ENCODE results near the gene MOV10L1.
"Not testable (repeated sequence)": the region's sequence is repeated elsewhere in the genome, so short reads cannot be mapped to it uniquely, and the experiment has no call there.

The MOV10L1 gene

GRCh38 chr22:50199251-50199721 lies 109.5 kb downstream of the MOV10L1 start:
- peaks cover 42% of the 10 kb centered on the region for H3K36me3 ChIP-seq (ENCODE audit: control insufficient read depth, insufficient read depth, low read length)
- no peak overlapping the region for H3K27ac ChIP-seq (ENCODE audit: low read depth, low read length)
- no peaks in the 10 kb centered on the region for H3K9me3 ChIP-seq (ENCODE audit: control insufficient read depth, insufficient read depth, low read depth, low read length)
- peak overlapping the region; percentile 73 for H3K4me3 ChIP-seq (ENCODE audit: low read depth, low read length)
- no peaks in the 10 kb centered on the region for H3K27me3 ChIP-seq (ENCODE audit: control insufficient read depth, insufficient read depth, low read length)
- H3K9ac ChIP-seq (ENCODE audit: low read length) = peak overlapping the region; percentile 10
- H3K4me1 ChIP-seq (ENCODE audit: control insufficient read depth, insufficient read depth, low read length) = peaks cover 9% of the 10 kb centered on the region; the same call in 1 of the 2 replicates

DNA sequence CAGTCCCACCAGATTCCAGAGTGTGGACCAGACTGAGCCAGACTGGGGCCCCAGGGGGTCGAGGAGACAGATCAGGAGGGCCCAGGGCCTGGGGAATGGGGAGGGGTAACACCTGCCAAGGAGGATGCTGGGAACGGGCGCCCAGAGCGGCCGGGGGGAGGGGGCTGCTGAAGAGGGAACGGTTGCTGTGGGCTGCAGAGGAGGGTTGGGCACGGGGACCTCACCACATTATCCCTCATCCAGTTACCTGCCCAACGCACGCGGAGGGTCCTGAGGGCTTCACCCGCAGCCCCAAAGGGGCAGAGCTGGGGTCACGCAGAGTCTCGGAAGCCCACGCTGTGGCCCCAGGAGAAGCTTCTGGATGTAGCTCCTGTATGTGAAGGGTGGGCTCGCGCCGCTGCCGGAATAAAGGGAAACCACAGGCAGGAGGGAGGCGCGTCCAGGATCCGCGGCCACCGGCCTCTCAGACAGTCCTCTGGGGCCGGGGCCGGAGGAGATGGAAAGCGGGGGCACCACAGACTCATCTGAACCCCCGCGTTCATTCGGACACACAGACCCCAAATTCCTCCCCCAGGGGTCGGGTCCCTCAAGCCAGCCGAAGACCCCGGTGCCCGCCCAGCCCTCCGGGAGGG lies 110.1 kb downstream of the MOV10L1 start:
- peak overlapping the region; percentile 21 for H3K9ac ChIP-seq (ENCODE audit: low read length)
- peaks cover 35% of the 10 kb centered on the region for H3K36me3 ChIP-seq (ENCODE audit: control insufficient read depth, insufficient read depth, low read length)

DNA sequence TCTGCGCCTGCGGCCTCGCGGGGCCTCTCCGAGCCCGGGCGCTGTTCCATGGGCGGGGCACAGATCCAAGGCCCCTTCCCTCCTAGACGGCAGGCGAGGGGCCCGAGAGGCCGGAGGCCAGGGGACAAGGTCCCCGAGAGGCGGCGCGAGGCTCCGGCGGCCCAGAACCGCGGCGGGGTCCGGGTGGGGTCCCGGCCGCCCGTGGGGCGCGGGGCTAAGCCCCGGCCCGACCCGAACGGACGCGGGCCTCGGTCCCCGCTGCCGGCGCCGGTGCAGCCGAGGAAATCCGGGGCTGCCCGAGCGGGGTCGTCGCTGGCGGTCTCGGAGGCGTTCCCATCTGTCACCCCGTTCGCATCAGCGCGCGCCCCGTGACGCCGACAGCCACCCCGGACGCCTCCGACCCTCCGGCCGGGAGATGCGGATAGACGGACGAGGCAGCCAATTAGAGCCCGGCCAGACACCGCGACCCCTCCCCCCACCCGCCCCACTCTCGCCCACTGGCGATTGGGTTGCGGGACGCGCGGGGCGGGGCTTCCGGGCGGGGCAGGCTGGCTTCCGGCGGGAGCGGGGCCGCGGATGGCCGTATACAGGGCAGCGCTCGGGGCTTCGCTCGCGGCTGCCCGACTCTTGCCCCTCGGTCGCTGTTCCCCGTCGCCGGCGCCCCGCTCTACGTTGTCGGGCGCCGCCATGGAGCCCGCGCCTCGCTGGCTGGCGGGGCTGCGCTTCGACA lies 110.8 kb downstream of the MOV10L1 start, which contains the start of gene SELENOO:
TSS of gene SELENOO (plus strand) at position 551 of the 730 bp plus-strand sequence. CDS start at position 577, 26 bp downstream.
- H3K9ac ChIP-seq (ENCODE audit: low read length) = peak within 1 kb of the TSS; percentile 76
- no peak within 1 kb of the TSS for H3K27ac ChIP-seq (ENCODE audit: low read depth, low read length)
- no peaks in the 10 kb centered on the region for H3K9me3 ChIP-seq (ENCODE audit: control insufficient read depth, insufficient read depth, low read depth, low read length)
- no peaks in the 10 kb centered on the region for H3K27me3 ChIP-seq (ENCODE audit: control insufficient read depth, insufficient read depth, low read length)
- H3K4me3 ChIP-seq (ENCODE audit: low read depth, low read length) = peak within 1 kb of the TSS; percentile 73
- peaks cover 32% of the 10 kb centered on the region for H3K36me3 ChIP-seq (ENCODE audit: control insufficient read depth, insufficient read depth, low read length)
- peaks cover 9% of the 10 kb centered on the region; the same call in 1 of the 2 replicates for H3K4me1 ChIP-seq (ENCODE audit: control insufficient read depth, insufficient read depth, low read length)

More for the DNA sequence above, 110.1 kb downstream of the MOV10L1 start:
- no peak overlapping the region for H3K27ac ChIP-seq (ENCODE audit: low read depth, low read length)
- no peaks in the 10 kb centered on the region for H3K9me3 ChIP-seq (ENCODE audit: control insufficient read depth, insufficient read depth, low read depth, low read length)
- peaks cover 9% of the 10 kb centered on the region; the same call in 1 of the 2 replicates for H3K4me1 ChIP-seq (ENCODE audit: control insufficient read depth, insufficient read depth, low read length)
- peak overlapping the region; percentile 73 for H3K4me3 ChIP-seq (ENCODE audit: low read depth, low read length)
- H3K27me3 ChIP-seq (ENCODE audit: control insufficient read depth, insufficient read depth, low read length) = no peaks in the 10 kb centered on the region

DNA sequence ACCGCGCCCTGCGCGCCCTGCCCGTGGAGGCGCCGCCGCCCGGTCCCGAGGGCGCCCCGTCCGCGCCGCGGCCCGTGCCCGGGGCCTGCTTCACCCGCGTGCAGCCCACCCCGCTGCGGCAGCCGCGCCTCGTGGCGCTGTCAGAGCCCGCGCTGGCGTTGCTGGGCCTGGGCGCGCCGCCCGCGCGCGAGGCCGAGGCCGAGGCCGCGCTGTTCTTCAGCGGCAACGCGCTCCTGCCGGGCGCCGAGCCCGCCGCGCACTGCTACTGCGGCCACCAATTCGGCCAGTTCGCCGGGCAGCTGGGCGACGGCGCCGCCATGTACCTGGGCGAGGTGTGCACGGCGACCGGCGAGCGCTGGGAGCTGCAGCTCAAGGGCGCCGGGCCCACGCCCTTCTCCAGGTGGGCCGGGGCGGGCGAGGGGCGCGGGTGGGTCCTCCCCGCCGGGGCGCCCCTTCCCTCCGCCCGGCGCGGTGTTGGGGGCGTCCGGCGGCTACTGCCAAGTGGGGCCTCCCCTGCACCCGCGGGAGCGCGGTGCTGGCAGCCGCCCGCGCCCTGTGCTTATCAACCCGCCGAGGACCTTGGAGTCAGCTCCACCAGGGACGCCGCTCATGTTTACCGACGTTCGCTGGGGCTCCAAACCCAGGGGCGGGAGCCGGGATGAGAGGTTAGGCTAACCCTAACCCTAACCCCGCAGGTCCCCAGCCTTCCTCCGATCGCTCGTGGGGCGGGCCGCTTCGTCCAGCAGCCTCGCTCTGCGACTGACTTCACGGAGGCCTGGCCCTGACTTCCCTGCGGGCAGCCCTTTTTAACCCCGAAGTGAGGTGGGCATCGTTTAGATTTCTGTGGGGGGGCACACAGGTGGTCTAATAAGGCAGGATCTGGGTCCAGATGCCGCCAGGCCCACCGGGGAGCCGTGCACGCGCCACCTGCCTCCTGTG lies 111.7 kb downstream of the MOV10L1 start:
- Histone ChIP-seq H3K4me1 (ENCODE audit: control insufficient read depth, insufficient read depth, low read length) (peaks cover 14% of the 10 kb centered on the region; the same call in 1 of the 2 replicates), H3K36me3 (ENCODE audit: control insufficient read depth, insufficient read depth, low read length) (peaks cover 27% of the 10 kb centered on the region), H3K27ac (ENCODE audit: low read depth, low read length) (no peak overlapping the region)

DNA sequence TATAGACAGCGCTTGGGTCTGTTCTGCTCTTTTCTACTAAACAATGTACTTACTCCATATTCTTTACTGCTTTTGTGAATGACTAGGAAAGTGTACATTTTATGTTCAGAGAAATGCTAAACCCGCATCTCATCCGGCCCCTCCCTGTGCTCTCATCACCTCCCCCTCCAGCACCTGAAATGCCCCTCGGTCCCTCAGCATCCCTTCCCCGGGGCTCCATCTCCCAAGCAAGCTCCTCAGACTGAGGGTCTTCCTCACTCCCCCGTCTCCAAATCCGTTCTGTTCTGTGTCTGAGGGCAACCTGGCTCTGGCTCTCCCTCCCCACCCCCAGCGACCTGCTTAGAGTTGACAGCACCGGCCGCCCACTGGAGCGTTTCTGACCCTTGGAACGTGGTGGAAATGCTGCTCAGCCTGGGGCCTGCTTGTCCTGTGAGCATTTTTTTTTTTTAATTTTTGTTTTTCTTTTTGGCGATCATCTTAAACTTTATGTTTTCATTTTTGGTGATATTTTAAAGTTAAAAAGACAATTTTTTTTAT lies 112.4 kb downstream of the MOV10L1 start:
- Histone ChIP-seq H3K27ac (ENCODE audit: low read depth, low read length) (no peak overlapping the region), H3K9ac (ENCODE audit: low read length) (peak overlapping the region; percentile 76), H3K36me3 (ENCODE audit: control insufficient read depth, insufficient read depth, low read length) (peaks cover 27% of the 10 kb centered on the region)

More for the DNA sequence above, 111.7 kb downstream of the MOV10L1 start:
- Histone ChIP-seq H3K9ac (ENCODE audit: low read length) (peak overlapping the region; percentile 76), H3K27me3 (ENCODE audit: control insufficient read depth, insufficient read depth, low read length) (no peaks in the 10 kb centered on the region), H3K9me3 (ENCODE audit: control insufficient read depth, insufficient read depth, low read depth, low read length) (no peaks in the 10 kb centered on the region), H3K4me3 (ENCODE audit: low read depth, low read length) (peak overlapping the region; percentile 73)

DNA sequence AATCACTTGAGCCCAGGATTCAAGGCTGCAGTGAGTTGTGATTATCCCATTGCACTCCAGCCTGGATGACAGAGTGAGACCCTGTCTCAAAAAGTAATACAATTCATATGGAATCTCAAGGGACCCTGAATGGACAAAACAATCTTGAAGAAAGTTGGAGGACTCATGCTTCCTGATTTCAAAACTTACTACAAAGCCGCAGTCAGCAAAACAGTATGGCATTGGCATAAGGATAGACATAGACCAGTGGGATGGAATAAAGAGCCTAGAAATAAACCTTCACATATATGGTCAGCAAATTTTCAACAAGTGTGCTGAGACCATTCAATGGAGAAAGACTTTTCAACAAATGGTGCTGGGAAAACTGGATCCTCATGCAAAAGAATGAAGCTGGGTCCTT lies 113.5 kb downstream of the MOV10L1 start:
- H3K4me1 ChIP-seq (ENCODE audit: control insufficient read depth, insufficient read depth, low read length) = peaks cover 14% of the 10 kb centered on the region; the same call in 1 of the 2 replicates
- peaks cover 27% of the 10 kb centered on the region for H3K36me3 ChIP-seq (ENCODE audit: control insufficient read depth, insufficient read depth, low read length)
- no peak overlapping the region for H3K9ac ChIP-seq (ENCODE audit: low read length)

More for the DNA sequence above, 112.4 kb downstream of the MOV10L1 start:
- Histone ChIP-seq H3K27me3 (ENCODE audit: control insufficient read depth, insufficient read depth, low read length) (no peaks in the 10 kb centered on the region), H3K9me3 (ENCODE audit: control insufficient read depth, insufficient read depth, low read depth, low read length) (no peaks in the 10 kb centered on the region), H3K4me1 (ENCODE audit: control insufficient read depth, insufficient read depth, low read length) (peaks cover 14% of the 10 kb centered on the region; the same call in 1 of the 2 replicates), H3K4me3 (ENCODE audit: low read depth, low read length) (peak overlapping the region; percentile 73)

DNA sequence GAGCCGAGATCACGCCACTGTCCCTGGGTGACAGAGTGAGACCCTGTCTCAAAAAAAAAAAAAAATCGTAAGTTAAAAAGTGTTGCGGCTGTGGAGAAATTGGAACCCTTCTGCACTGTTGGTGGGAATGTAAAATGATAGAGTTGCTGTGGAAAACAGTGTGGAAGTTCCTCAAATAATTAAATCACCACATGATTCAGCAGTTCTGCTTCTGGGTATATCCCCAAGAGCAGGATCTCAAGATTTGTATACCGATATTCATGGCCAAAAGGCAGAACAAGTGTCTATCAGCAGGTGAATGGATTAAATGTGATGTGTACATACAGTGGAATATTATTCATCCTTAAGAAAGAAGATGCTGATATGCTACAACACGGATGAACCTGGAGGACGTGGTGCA lies 114.8 kb downstream of the MOV10L1 start:
- H3K36me3 ChIP-seq (ENCODE audit: control insufficient read depth, insufficient read depth, low read length) = peaks cover 31% of the 10 kb centered on the region
- H3K9ac ChIP-seq (ENCODE audit: low read length) = no peak overlapping the region
- H3K4me3 ChIP-seq (ENCODE audit: low read depth, low read length) = no peak overlapping the region
- peaks cover 9% of the 10 kb centered on the region; the same call in 1 of the 2 replicates for H3K4me1 ChIP-seq (ENCODE audit: control insufficient read depth, insufficient read depth, low read length)
- H3K9me3 ChIP-seq (ENCODE audit: control insufficient read depth, insufficient read depth, low read depth, low read length) = no peaks in the 10 kb centered on the region
- H3K27ac ChIP-seq (ENCODE audit: low read depth, low read length) = no peak overlapping the region
- H3K27me3 ChIP-seq (ENCODE audit: control insufficient read depth, insufficient read depth, low read length) = no peaks in the 10 kb centered on the region

More for the DNA sequence above, 113.5 kb downstream of the MOV10L1 start:
- no peak overlapping the region for H3K27ac ChIP-seq (ENCODE audit: low read depth, low read length)
- H3K9me3 ChIP-seq (ENCODE audit: control insufficient read depth, insufficient read depth, low read depth, low read length) = no peaks in the 10 kb centered on the region
- no peak overlapping the region for H3K4me3 ChIP-seq (ENCODE audit: low read depth, low read length)
- H3K27me3 ChIP-seq (ENCODE audit: control insufficient read depth, insufficient read depth, low read length) = no peaks in the 10 kb centered on the region

DNA sequence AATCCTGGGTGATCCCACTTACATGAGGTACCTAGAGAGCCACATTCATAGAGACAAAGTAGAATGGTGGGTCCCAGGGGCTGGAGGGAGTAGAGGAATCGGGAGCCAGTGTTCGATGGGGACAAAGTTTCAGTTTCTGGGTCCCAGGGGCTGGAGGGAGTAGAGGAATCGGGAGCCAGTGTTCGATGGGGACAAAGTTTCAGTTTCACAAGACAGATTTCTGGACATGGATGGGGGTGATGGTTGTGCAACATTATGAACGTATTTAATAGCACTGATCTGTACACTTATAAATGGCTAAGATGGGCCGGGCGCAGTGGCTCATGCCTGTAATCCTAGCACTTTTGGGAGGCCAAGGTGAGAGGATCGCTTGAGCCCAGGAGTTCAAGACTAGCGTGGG lies 115.2 kb downstream of the MOV10L1 start:
- not testable (repeated sequence) for H3K27ac ChIP-seq (ENCODE audit: low read depth, low read length); H3K9ac ChIP-seq (ENCODE audit: low read length); H3K9me3 ChIP-seq (ENCODE audit: control insufficient read depth, insufficient read depth, low read depth, low read length); H3K4me3 ChIP-seq (ENCODE audit: low read depth, low read length); H3K4me1 ChIP-seq (ENCODE audit: control insufficient read depth, insufficient read depth, low read length); H3K27me3 ChIP-seq (ENCODE audit: control insufficient read depth, insufficient read depth, low read length)
- peaks cover 32% of the 10 kb centered on the region for H3K36me3 ChIP-seq (ENCODE audit: control insufficient read depth, insufficient read depth, low read length)

- Histone ChIP-seq H3K9ac (ENCODE audit: low read length) (no peak overlapping the region), H3K36me3 (ENCODE audit: control insufficient read depth, insufficient read depth, low read length) (peaks cover 42% of the 10 kb centered on the region), H3K4me3 (ENCODE audit: low read depth, low read length) (no peak overlapping the region), H3K9me3 (ENCODE audit: control insufficient read depth, insufficient read depth, low read depth, low read length) (no peaks in the 10 kb centered on the region), H3K27me3 (ENCODE audit: control insufficient read depth, insufficient read depth, low read length) (no peaks in the 10 kb centered on the region), H3K4me1 (ENCODE audit: control insufficient read depth, insufficient read depth, low read length) (peaks cover 5% of the 10 kb centered on the region; the same call in 1 of the 2 replicates), H3K27ac (ENCODE audit: low read depth, low read length) (no peak overlapping the region)
Measured at GRCh38 chr22:50205781-50206569, 116.2 kb downstream of the MOV10L1 start.

All from HUES6 (cell line).